Hematopoietic multipotent progenitor cell treated with erythropoietin and hydrocortisone succinate and interleukin-3 and kit ligand, for 4 days (in vitro differentiated cells): ENCODE results near the gene PSD4.
A peak's percentile ranks its signal among the peaks of the same experiment; 100 is the strongest.

Experiments used
- DNase-seq: peaks from one replicate; pipeline ENCODE4 v3.0.0-alpha.2; 2015

PSD4 gene

DNA sequence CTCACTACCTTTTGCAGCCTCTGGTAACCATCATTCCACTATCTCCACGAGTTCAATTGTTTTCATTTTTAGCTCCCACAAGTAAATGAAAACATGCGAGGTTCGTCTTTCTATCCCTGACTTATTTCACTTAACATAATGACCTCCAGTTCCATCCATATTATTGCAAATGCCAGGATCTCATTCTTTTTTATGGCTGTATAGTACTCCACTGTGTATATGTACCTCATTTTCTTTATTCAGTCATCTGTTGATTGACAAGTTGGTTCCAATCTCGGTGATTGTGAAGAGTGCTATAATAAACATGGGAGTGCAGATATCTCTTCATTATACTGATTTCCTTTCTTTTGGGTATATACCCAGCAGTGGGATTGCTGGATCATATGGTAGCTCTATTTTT, 29.5 kb upstream of the PSD4 start:
- no peak for DNase-seq

DNA sequence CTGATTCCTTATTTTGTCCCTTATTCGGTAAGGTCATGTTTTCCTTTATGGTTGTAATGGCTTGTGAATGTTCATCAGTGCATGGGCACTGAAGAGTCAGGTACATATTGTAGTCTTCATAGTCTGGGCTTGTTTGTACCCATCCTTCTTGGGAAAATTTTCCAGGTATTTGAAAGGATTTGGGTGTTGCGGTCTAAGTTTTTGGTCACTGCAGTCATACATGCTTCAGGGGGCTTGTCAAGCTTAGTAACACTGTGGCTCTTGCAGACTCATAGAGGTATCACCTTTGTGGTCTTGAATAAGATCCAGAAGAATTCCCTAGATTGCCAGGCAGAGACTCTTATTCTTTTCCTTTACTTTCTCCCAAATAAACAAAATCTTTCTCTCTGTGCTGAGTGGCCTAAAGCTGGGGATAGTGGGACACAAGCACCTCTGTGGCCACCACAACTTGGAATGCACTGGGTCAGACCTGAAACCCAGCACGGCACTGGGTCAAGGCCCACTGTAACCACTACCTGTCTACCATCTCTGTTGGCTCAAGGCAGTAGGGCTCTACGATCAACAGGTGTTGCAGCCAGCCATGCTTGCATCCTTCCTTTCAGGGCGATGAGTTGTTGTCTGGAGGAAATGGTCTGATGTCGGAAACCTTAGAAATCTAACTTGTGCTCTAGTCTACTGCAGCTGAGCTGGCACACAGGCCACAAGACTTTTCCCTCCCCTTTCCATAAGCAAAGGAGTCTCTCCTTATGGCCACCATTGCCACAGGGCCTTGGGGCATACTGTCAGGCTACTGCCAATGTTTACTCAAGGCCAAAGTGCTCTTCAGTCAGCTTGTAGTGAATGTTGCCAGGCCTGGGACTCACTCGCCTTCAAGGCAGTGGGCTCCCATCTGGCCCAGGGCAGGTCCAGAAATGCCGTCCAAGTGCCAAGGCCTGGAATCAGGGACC, 24.9 kb upstream of the PSD4 start:
- DNase-seq: no peak

DNA sequence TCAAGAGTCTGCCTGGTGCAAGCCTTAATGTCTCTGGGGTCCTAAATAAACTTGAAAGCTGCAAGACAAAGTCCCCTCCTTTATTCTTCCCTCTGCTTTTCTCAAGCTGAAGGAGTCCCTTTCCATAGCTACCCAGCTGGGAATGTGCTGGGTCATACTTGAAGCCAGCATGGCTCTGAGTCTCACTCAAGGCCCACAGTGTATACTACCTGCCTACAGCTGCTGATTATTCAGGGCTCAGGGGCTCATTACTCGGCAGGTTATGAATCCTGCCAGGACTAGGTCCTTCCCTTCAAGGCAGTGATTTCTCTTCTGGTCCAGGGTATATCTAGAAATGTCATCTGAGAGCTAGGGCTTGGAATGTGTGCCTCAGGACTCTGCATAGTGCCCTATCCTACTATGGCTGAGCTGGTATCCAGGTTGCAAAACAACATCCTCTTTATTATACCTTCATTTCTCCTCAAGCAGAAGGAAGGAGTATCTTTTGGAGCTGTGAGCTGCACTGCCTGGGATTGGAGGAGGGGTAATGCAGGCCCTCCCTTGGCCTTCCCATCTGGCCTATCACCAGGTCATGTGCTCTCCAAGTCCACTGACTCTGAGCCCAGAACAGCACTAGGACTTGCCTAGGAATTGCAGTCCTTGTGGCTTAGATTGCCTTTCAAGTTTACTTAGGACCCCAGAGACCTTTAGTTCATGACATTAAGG, 24.1 kb upstream of the PSD4 start:
- DNase-seq: no peak

DNA sequence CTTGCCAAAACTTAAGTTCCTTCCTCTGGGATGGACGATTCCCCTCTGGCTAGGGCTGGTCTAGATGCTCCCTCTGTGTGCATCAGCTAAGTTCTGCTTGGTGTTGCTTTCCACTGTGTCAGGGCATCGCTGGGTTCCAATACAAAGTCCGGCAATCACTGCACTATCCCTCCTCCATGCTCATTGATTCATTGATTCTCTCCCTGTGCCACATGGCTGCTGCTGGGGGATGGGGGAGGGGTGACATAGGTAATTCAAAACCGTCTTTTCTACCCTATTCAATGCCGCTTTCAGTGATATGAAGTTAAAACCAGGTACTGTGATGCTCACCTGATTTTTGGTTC, 23.5 kb upstream of the PSD4 start:
- no peak for DNase-seq

DNA sequence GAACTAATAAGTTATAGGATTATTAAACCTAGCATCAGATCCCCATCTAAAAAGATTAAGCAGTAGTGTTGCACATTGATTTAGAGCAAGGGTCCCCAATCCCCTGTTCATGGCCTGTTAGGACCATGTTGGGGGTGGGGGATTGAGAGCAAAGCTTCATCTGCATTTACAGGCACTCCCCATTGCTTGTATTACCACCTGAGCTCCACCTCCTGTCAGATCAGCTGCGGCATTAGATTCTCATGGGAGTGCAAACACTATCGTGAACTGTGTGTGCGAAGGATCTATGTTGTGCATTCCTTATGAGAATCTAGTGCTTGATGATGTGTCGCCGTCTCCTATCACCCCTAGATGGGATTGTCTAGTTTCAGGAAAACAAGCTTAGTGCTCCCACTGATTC, 18.4 kb upstream of the PSD4 start:
- DNase-seq: no peak

DNA sequence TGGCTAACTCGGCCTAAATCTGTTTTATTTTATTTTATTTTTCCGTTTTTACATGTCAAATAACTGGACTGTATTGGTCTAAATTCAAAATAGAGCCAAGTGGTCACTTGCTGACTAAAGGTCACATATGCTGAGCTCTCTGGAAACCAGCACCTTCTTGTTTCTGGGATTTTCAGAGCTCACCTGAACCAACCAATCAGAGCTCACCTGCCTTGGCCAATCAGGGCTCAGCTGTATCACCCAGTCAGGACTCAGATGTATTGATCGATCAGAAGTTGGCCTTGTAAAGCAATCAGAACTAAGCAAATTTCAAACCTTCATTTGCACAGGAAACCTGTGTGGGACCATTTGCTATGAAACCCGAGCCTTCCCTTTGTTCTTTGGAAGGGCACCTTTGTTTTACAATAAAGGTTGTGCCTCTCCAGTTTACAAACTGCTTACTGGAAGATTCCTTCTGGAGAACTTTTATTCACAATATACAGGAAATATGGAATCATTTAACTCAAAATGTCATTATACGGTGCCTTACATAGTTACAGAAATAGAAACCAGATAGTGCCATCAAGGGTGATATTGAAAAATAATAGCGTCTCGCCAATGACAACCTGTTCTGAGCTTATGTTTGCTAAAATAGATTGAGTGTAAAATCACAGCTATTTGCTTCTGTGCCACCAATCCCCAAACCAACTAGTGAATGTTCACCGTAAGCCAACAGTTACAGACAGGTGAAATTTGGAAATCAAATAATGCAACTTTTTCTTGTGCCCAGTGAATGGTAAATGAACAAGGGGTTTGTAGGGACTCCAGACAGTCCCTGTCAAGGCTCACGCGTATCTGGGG, 17.3 kb upstream of the PSD4 start:
- no peak for DNase-seq

DNA sequence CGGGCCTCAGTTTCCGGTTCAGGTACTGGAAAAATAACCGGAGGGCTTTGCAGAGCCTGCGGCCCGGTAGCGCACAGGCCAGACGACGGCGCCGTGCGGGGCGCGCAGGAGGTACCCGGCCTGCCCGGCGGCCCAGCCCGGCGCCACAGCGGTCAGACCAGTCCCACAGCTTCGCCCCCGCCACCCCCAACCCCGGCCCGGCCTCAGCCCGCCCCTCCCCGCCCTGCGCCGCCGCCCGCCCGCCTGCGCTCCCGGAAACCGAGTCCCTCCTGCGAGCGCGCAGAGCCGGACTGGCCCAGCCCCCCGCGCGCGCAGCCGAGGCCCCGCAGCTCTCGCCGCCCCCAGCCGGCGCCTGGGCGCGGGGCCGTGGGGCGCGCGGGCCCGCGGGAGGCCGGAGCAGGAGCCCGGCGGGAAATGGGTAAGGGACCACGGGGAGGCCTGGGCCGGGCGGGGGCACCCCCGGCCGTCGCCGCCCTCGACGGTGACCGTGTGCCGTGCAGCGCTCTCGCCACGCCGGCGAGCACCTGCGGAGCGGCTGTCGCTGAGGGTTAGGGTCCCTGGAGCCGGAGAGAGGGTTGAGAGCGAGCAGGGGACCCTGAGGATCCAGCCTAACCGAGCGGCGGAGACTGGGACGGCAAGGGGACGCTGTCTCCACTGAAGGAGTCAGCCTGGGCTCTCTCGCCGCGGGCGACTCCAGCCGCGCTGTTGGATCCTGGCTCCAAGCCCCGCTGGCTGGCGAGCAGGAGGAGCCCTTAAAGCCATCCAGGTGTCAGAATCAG, 16.5 kb upstream of the PSD4 start:
- peak; percentile 68 for DNase-seq

DNA sequence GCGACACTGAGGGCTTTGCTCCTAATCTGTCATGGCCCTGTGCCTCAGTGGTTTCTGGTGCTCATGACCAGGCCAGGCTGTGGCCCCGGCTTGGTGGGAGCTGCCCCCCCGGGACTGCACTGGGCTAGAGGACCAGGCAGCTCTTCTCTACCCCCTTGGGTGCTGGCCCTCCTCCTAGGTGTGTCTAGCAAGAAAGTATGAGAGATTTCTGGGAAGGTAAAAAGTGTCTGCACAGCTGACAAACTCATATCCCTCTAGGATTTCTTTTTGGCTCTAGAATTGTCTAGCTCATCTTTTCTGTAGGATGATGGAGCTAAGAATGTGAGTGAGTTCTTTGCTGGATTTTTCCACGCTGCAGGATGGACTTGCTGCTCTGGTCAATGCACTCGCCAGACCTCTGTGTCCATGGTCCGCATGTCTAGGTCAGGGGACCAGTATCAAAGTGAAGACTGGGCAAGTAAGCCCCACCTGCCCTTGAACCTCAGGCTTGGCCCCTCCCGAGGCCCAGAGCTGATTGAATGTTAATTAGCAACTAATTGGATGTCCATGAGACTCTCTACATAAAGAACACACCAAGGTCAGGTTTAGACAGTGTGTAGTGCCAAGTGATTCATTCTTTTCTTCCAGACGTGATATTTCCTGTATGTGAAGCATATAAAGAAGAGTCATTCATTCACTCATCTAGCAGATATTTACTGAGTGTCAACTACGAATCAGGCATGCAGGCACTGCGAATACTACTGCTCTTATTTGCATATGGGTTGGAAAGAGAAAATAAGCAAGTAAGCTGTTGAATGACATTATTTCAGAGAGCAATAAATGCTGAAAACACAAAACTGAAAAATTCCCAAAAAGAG, 15.6 kb upstream of the PSD4 start:
- DNase-seq: no peak

DNA sequence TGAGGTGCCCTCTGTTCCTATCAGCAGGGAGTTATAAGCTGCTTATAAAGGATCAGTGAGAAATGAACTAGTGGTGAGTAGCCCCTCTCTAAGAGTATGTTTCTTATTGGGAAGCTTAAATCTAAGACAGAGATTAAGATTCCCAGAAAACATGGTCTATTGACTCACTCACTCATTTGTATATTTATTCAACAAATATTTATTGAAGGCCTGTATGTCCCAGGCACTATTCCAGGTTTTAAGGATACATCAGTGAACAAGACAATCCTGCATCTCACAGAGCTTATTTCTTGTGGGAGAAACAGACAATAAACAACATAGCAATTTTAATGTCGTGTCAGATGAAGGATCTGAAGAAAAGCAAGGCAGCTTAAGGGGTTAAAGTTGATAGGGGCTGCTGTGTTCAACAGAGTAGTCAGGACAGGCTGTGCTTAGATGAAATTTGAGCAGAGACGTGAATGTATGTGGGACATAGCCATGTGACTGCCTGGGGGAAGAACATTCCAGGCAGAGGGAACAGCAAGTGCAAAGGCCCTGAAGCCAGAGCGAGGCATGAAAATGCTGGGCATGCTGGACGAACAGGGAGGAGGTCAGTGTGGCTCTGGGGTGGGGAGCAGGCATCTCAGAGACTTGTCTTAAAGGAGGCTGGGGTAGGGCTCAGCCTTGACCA, 14.8 kb upstream of the PSD4 start:
- no peak for DNase-seq

DNA sequence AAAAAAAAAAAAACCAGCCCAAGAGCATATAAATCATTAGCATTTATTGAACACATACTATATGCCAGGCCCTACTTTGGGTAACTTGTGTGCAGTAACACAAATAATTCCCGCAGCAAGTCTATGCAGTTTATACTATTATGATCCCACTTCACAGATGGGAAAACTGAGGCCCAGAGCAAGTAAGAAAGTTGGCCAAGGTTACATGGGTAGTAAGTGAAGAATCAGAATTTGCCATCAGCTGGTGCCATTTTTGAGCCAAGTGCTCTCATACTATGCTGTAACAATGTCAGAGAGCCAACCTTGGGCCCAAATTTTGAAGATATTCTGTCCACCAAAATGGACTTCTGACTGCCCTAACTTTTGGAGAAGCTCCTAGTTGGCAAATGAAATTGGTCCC, 13.5 kb upstream of the PSD4 start:
- no peak for DNase-seq

DNA sequence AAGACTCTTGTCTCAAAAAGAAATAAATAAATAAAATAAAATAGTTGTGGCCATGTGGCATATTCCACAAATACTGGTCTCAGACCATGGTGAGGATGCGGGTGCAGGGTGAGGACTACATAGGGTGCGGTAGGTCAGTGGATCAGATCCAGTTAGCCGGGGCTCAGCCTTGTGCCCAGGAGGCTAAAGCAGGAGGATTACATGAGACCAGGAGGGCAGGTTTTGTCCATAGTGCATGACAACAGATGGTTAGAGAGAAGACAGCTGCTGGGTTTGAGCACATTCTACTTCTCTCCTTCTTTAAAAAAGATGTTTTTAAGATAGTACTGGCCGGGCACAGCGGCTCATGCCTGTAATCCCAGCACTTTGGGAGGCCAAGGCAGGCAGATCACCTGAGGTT, 12.8 kb upstream of the PSD4 start:
- no peak for DNase-seq

DNA sequence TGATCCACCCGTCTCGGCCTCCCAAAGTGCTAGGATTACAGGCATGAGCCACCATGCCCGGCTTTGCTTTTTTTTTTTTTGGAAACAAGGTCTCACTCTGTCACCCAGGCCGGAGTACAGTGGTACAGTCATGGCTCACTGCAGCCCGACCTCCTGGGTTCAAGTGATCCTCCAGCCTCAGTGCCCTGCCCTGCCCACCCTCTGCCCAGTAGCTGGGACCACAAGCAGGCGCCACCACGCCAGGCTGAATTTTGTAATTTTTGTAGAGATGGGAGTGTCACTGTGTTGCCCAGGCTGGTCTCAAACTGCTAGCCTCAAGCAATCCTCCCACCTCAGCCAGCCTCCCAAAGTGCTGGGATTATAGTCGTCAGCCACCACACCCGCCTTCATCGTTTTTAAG, 11.6 kb upstream of the PSD4 start:
- DNase-seq: no peak

DNA sequence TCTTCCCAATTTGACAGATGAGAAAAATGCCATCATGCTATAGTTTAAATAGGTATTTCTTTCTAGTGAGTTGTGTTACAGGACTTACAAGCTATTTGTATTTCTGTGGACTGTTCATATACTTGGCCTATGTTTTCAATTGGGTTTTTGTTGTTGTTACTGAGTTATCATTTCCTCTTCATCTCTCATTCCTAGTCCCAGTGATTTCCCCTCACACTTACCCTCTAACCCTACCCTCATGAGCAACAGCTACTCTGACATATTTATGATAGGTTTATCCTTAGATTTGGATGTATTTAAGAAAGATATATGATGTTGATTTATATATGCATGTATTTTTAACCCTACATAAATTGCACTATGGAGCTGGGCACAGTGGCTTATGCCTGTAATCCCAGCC, 10.9 kb upstream of the PSD4 start:
- DNase-seq: no peak

DNA sequence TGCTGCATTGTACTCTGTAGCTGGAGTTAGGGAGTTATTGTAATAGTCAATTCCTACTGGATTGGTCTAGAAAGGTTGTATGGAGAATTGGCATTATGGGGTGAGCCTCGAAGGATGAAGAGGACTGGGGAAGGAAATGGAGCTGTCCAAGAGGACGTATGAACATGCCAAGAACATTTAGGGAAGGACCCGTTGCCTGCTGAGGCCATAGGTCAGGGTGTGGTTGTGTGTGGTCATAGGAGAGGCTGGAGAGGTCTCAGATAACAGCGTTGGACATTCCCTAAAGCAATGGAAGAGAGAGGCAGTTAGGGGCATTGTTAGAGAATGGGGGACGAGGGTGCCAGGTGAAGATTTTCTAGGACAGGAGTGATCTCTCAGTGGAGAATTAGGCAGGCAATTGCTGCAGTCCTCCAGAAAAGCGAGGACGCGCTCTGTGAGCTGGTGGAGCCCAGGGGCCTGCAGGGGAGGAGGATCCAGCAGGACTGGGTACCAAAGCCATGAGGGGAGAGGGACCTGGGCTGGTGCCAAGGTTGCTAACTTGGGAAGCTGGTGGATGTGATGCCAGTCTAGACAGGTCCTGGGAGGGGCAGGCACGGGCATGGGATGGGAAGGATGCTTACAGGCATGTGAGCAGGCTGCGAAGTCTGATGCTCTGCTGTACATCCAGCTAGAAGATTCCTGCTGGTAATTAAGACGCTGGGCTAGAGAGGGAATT, 9.4 kb upstream of the PSD4 start:
- no peak for DNase-seq

DNA sequence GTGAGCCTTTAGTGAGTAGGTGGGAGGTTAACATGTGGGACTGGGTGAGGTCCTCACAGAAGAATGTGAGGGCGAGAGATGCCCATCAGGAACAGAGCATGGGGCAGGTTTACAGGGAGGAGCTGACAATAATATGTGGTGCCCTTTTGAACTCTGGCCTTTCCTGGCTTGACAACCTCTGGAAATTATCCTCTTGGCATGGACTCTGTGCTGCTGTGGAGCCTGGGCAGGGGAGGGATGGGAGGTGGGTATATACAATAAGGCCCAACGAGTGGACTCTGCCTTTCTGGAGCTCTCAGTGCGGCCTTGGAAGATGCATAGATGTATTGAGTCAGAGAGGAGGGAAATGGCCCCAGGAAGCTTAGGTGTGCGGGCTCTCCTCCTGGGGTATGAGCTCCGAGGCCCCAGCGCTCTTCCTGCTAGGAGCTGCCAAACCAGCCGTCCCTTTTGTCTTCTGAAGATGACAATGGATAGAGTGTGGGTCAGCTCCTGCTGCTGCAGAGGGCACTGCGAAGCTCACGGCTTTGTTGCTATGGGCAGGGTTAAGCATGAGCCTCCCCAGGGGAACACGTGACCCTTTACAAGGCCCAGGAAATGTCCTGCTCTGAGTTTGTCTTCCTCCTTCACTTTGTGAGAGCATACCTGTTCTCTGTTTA, 8.7 kb upstream of the PSD4 start:
- DNase-seq: no peak

DNA sequence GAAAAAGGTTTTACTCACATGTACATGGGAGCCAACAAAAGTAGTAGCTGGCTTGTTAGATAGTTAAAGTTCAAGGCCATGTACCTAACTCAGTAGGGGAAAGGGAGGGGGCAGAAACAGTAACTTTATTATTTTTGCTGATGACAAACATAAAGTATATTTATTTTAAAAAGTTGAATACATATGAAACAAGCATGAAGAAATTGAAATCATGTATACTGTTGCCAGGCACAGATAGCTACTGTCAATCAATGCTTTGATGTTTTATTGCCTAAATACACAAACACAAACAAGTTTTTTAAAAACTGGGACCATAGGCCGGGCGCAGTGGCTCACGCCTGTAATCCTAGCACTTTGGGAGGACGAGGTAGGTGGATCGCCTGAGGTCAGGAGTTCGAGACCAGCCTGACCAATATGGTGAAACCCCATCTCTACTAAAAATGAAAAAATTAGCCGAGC, 7.6 kb upstream of the PSD4 start:
- no peak for DNase-seq

DNA sequence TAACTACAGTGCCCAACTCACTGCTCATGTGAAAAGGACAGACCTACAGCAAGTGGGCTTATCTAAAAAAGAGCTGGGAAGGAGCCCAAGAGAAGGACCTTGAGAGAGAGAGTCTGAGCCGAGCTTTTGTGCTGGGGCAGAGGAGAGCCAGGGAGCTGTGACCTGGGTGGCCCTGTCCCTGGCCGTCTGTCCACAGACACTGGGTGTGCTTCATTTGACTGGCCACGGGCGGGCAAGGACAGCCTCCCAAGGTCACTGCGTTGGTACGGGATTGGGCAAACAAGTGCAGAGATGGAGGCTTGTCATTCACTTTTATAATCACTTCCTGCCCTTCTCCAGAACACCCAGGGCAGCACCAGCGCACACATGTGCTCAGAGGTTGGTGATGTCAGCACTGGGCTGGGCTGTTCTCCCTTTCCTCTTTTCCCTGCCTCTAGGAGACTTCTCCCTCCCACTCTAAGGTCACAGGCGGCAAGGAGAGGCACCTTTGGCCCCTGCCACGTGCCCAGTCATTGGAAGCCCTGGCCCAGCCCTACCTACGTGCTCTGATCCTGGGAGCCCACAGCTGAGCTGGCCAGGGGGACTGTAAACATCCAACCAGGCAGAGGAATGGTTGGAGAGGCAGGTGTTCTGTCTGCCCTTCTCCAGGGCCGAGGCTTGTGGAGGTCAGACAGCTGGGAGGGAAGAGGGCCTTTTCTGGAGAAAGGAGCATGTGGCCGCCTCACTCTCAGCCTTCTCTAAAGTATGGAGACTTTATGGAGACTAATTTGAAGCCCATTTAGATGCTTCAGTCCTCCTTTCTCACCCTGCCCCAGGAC, 6.4 kb upstream of the PSD4 start:
- DNase-seq: no peak

DNA sequence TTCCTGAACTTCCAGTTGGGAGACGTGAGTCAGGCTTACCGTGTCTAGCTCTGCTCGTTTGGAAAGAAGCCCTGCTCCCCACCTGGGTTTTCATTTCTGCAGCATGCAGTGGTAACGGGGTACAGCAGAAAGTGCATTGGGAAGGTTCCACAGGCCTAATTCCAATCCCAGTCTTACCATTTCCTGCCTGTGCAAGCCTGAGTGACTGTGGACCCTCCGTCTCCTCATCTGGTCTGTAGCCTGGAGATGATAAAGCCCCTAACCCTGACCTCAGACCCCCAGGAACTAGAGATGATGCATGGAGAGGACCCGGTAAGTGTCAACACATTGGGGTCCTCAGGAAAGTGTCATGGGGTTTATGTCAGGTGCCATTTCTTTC, 5.8 kb upstream of the PSD4 start:
- DNase-seq: no peak

DNA sequence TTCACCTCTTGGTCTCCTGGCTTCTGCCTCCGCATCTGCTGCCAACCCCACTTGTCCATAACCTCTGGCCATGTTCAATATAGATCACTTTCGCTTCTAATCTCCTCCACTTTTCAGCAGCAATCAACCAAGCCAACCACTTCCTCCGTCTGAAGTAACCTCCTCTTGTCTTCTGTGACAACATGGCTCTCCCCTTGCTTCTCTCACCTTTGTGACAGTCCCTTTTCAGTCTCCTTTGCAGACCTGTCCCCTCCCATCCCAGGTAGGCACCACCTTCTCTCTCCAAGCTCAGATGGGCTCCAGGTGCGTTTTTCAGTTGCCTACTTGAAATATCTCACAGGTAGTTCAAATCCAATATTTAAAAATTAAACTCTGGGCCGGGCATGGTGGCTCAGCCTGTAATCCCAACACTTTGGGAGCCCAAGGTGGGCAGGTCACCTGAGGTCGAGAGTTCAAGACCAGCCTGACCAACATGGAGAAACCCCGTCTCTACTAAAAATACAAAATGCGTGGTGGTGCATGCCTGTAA, 4.7 kb upstream of the PSD4 start:
- DNase-seq: no peak
